HG02852 (cell line): Measurements from ENCODE around the gene FNBP1L.

Experiments
- ATAC-seq: cut with Tn5 transposase; IDR thresholded peaks from one replicate; pipeline ENCODE4 v1.9.1; 2021; ENCODE audit warnings: mild to moderate bottlenecking, moderate library complexity; ENCODE audit not compliant: unreplicated experiment

The FNBP1L gene

GRCh38 chr1:93567255-93567918, 119.5 kb downstream of the FNBP1L start:
- no peak for ATAC-seq

- no peak for ATAC-seq
These were observed 121.6 kb downstream of the FNBP1L start for GRCh38 chr1:93569489-93569888.

- ATAC-seq, result no peak
These were observed 123.8 kb downstream of the FNBP1L start for GRCh38 chr1:93571623-93572310.

GRCh38 chr1:93573940-93574469, 126.1 kb downstream of the FNBP1L start:
- ATAC-seq, result no peak

- ATAC-seq, result no peak
These were observed 126.6 kb downstream of the FNBP1L start for GRCh38 chr1:93574511-93574910.

GRCh38 chr1:93574991-93575390, 127.1 kb downstream of the FNBP1L start:
- ATAC-seq, result no peak

- no peak for ATAC-seq
These were observed 127.8 kb downstream of the FNBP1L start for GRCh38 chr1:93575621-93576284.

- ATAC-seq, result no peak
These were observed 128.4 kb downstream of the FNBP1L start for GRCh38 chr1:93576346-93576745.

- ATAC-seq, result no peak
These were observed 128.8 kb downstream of the FNBP1L start for GRCh38 chr1:93576746-93577145.

- ATAC-seq, result no peak
These were observed 129.9 kb downstream of the FNBP1L start for GRCh38 chr1:93577536-93578432.

GRCh38 chr1:93578433-93578830, 130.5 kb downstream of the FNBP1L start:
- ATAC-seq, result no peak

- ATAC-seq, result no peak
These were observed 131.2 kb downstream of the FNBP1L start for GRCh38 chr1:93578911-93579825.

GRCh38 chr1:93579891-93580290, 132.0 kb downstream of the FNBP1L start:
- ATAC-seq, result no peak

GRCh38 chr1:93581917-93582850, 134.3 kb downstream of the FNBP1L start:
- ATAC-seq, result no peak

GRCh38 chr1:93584261-93585003, 136.5 kb downstream of the FNBP1L start:
- no peak for ATAC-seq

- ATAC-seq, result no peak
These were observed 137.4 kb downstream of the FNBP1L start for GRCh38 chr1:93585059-93585966.

- ATAC-seq, result no peak
These were observed 139.4 kb downstream of the FNBP1L start for GRCh38 chr1:93587354-93587753.
